HG03432 (cell line): ENCODE results near the gene ARIH2.

Experiments
- ATAC-seq: cut with Tn5 transposase; IDR thresholded peaks from one replicate; pipeline ENCODE4 v1.9.1; 2021; ENCODE audit warnings: mild to moderate bottlenecking, moderate library complexity; ENCODE audit not compliant: unreplicated experiment

The ARIH2 gene

GRCh38 chr3:48928679-48929078, 10.0 kb downstream of the ARIH2 start:
- no peak for ATAC-seq

GRCh38 chr3:48929358-48930035, 10.9 kb downstream of the ARIH2 start:
- ATAC-seq: no peak

DNA sequence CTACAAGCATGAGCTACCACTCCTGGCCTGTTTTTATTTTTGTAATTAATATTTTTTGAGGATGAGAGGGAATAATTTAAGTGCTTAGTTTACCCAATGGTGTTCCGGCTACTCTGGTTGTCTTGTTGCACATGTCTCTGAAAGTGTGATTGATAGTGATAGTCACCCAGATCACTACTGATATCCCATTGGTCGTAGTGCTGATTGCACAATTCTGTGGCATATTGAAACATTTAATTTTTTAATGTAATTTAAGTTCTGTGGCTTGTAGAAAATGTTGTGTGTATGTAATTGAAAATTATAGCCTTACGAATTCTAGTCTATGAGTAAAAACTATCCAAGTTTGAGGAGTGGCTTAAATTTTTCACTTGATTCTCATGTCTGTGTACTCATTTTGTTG, 11.9 kb downstream of the ARIH2 start:
- ATAC-seq: no peak

DNA sequence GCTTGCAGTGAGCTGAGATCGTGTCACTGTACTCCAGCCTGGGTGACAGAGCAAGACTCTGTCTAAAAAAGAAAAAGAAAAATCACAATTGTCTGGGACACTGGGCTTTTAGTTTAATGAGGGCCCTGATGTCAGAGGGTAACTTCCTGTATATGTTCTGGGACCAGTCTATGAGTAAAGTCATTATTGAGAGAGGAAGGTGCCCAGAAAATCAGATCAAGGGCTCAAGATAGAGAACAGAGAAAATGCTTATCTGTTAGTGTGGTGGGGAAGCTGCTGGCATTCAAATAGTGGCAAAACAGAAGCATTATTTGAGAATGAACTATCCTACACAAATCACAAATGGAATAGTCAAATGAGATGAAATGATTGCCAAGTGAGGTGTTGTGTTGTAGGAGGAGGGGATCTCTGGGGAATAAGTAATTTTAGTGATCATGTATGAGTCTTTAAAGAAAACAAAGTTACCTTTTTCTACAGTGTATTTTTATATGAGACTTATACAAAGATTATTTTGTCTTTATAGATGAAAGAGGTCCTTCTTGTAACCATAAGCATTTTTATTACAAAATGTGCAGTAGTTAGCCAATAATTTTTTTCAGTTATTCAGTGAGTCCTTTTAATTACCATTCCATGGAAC, 13.4 kb downstream of the ARIH2 start:
- no peak for ATAC-seq

DNA sequence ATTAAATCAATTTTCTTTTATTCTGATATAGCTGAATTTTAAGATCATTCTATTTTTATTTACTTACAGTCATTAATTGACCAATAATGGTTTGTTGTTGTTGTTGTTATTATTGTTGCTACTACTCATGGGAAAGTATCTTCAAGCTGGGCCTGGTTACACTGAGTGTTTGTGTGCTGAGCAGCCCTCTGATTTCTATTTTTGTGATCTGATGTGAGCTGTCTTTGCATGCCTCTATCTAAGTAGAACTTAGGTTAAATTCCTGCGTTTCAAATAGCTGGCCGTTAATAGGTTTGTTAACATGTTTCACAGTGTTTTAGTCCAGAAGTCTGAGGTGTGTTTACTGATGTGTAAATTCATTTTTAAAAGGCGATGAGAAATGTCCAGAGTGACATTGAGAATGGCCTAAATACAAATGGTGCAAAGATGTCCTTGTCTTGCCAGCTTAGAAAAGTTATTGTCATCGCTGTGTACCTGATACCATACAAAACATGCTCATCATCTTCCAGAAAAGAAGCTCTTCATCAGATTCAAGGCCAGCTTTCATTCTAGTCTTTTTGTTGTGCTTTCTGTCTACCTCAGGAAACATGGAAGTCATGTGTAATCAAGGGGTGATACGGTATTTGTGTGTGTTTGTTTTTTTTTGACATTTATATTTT, 15.8 kb downstream of the ARIH2 start:
- no peak for ATAC-seq

GRCh38 chr3:48935530-48935929, 16.9 kb downstream of the ARIH2 start:
- ATAC-seq: no peak

GRCh38 chr3:48938156-48938555, 19.5 kb downstream of the ARIH2 start:
- ATAC-seq: no peak

DNA sequence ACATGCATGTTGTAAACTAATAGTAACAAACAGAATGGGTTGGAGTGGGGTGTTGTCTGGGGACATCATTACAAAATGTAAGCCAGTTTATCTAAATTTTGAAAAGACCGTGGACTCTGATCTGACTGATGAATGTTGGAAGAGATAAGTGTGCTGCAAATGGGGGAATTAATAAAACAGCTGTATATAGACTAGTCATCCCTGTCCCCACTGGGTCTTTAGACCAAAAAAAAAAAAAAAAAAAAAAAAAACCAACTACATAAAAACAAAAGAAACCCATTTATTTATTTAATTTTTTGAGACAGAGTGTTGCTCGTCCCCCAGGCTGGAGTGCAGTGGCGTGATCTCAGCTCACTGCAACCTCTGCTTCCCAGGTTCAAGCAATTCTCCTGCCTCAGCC, 20.0 kb downstream of the ARIH2 start:
- no peak for ATAC-seq

GRCh38 chr3:48945432-48945831, 26.8 kb downstream of the ARIH2 start:
- ATAC-seq: no peak

GRCh38 chr3:48945891-48946549, 27.4 kb downstream of the ARIH2 start:
- no peak for ATAC-seq

GRCh38 chr3:48949376-48949717, 30.7 kb downstream of the ARIH2 start:
- ATAC-seq: no peak

- no peak for ATAC-seq
Measured at GRCh38 chr3:48950051-48950450, 31.4 kb downstream of the ARIH2 start.

DNA sequence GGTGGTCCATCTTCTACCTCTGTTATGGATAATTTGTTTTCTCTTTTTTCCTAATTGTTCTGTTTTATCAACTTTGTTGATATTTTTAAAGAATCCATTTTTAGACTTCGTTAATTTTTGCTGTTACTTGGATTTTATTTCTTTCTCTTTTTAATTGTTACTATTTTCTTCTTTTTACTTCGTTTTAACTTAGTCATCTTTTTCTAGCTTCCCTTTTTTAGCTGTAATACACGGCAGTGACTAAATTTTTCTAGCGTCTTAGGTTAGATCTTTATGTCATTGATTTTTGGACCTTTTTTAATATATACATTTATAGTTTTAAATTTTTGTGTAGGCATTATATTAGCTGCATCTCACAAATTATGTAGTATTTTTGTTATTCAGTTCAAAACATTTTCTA, 33.1 kb downstream of the ARIH2 start:
- no peak for ATAC-seq

DNA sequence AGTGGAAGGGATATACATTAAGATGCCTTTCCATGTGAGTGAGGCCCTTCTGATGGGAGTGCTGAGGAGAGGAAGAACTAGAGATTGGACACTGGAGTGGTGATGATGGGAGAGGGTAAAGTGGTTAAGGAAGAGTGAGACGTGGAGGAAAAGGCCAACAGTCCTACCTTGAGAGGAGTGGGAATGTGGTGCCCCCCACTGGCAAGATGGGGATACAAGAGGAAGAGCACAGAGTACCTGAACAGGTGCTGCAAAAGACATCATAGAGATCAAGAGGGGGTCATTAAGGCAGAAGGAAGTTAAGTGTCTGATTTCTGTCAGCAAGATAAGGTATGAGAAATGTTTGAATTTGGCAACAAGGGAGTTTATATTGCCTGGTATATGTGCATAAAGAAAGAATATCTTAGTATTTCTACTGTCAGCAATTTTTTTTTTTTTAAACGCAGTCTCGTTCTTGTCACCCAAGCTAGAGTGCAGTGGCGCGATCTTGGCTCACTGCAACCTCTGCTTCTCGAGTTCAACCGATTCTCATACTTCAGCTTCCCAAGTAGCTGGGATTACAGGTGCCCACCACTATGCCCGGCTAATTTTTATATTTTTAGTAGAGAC, 34.0 kb downstream of the ARIH2 start:
- ATAC-seq: no peak

GRCh38 chr3:48957006-48957705, 38.5 kb downstream of the ARIH2 start:
- no peak for ATAC-seq

DNA sequence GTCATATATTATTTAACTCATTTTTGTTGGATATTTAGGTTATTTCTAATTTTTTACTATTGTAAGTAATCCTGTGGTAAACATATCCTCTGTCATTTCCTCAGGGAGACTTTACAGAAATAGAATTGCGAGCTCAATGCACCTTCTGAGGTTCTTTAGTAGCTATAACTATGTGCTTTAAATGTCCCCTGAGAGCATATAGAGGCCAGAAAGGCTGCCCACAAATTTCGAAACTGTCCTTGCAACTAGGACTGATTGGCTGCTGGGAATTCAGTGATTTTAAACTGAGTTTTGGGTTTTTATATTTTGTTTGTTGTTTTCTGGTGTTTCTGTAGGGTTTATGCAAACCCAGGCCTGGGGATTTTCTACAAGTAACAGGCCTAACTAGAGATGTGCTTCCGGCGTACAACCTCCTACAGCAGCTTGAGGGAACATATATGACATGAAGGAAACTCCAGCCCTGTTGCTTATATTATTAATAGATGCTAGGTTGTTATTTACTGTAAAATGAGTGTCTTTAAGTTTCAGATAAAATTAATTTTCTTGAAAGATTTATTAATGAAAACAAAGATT, 42.3 kb downstream of the ARIH2 start:
- ATAC-seq: no peak

DNA sequence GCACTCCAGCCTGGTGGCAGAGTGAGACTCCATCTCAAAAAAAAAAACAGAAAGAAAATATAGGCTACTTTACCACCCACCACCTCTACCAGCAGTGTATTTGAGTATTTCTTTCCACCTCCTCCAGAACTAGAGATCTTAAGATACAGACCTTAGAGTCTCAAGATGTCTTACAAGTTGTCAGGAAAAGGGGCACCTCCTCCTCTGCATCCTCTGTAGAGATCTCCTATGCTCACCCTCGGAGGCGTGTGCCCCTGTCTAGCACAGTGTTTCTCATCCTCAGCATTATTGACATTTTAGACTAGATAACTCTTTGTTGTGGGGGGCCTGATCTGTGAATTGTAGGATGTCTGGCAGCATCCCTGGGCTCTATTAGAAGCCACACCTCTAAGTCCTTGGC, 43.7 kb downstream of the ARIH2 start:
- ATAC-seq: no peak

- no peak for ATAC-seq
Measured at GRCh38 chr3:48962939-48963338, 44.3 kb downstream of the ARIH2 start.

- no peak for ATAC-seq
Measured at GRCh38 chr3:48963591-48963990, 44.9 kb downstream of the ARIH2 start.

DNA sequence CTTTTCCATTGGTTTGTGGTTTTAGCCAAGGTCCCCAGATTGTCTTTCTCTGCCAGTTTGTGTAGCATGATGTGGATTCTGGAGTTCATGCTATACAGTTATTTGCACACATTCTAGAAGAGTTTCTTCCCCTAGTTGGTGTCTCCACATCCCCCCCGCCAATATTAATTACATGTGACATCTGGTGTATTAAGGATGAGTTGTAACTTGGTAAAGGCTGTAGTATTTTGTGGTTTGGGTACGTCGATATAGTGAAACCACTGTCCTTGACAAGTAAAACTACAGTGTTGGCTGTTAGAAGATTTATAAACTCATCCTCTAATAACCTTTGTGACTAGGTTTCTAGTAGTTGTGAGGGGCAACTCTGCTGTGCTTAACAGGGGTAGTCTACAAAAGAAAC, 47.7 kb downstream of the ARIH2 start:
- ATAC-seq: no peak
